ENCODE results near the gene WDR91.

Gene WDR91

GRCh38 chr7:135164357-135165061, 46.8 kb downstream of the WDR91 start:
- DNase-seq (ENCODE audit: low spot score), result peak; percentile 24
- in situ Hi-C loops (cut with MboI; ENCODE audit: low sequenced_read_pairs, unreplicated experiment), result loop anchor here (5.0 kb wide), 1 partner anchor 172 kb away; no protein-coding TSS in a partner anchor
- TF ChIP-seq, protein P1, sequence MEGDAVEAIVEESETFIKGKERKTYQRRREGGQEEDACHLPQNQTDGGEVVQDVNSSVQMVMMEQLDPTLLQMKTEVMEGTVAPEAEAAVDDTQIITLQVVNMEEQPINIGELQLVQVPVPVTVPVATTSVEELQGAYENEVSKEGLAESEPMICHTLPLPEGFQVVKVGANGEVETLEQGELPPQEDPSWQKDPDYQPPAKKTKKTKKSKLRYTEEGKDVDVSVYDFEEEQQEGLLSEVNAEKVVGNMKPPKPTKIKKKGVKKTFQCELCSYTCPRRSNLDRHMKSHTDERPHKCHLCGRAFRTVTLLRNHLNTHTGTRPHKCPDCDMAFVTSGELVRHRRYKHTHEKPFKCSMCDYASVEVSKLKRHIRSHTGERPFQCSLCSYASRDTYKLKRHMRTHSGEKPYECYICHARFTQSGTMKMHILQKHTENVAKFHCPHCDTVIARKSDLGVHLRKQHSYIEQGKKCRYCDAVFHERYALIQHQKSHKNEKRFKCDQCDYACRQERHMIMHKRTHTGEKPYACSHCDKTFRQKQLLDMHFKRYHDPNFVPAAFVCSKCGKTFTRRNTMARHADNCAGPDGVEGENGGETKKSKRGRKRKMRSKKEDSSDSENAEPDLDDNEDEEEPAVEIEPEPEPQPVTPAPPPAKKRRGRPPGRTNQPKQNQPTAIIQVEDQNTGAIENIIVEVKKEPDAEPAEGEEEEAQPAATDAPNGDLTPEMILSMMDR (IDR thresholded peaks at IDR 0.05; ENCODE audit: borderline replicate concordance, control extremely low read depth, extremely low read depth, insufficient read depth, missing control alignments), result no peak

DNA sequence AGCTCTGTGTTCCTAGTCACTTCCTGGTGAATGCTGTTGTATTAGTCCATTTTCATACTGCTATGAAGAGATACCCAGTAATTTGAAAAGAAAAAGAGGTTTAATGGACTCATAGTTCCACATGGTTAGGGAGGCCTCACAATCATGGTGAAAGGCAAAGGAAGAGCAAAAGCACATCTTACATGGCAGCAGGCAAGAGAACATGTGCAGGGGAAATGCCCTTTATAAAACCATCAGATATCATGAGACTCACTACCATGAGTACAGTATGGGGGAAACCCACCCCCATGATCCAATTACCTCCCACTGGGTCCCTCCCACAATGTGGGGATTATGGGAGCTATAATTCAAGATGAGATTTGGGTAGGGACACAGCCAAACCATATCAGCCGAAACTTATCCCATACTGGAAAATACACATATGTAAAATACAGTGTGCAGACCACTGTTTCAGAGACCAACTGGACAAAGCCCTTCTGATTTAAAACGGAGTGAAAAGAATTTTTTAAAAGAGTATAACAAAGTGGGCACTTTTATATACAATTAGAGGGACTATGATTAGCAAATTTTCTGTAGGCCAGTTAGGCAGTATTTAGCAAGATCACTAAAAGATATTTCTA, 48.8 kb downstream of the WDR91 start:
- DNase-seq (ENCODE audit: low spot score), result no peak
- in situ Hi-C loops (cut with MboI; ENCODE audit: low sequenced_read_pairs, unreplicated experiment), result no loop called here
- TF ChIP-seq, protein P1 (IDR thresholded peaks at IDR 0.05; ENCODE audit: borderline replicate concordance, control extremely low read depth, extremely low read depth, insufficient read depth, missing control alignments), result no peak

- in situ Hi-C loops (cut with MboI; ENCODE audit: low sequenced_read_pairs, unreplicated experiment), result no loop called here
Observed at GRCh38 chr7:135161669-135162068, 49.7 kb downstream of the WDR91 start.

GRCh38 chr7:135160858-135161653, 50.3 kb downstream of the WDR91 start:
- TF ChIP-seq, protein P1 (IDR thresholded peaks at IDR 0.05; ENCODE audit: borderline replicate concordance, control extremely low read depth, extremely low read depth, insufficient read depth, missing control alignments), result no peak
- in situ Hi-C loops (cut with MboI; ENCODE audit: low sequenced_read_pairs, unreplicated experiment), result no loop called here
- peak; percentile 48 for DNase-seq (ENCODE audit: low spot score)

More at GRCh38 chr7:135161669-135162068, 49.7 kb downstream of the WDR91 start:
- no peak for DNase-seq (ENCODE audit: low spot score)
- TF ChIP-seq, protein P1 (IDR thresholded peaks at IDR 0.05; ENCODE audit: borderline replicate concordance, control extremely low read depth, extremely low read depth, insufficient read depth, missing control alignments), result no peak

DNA sequence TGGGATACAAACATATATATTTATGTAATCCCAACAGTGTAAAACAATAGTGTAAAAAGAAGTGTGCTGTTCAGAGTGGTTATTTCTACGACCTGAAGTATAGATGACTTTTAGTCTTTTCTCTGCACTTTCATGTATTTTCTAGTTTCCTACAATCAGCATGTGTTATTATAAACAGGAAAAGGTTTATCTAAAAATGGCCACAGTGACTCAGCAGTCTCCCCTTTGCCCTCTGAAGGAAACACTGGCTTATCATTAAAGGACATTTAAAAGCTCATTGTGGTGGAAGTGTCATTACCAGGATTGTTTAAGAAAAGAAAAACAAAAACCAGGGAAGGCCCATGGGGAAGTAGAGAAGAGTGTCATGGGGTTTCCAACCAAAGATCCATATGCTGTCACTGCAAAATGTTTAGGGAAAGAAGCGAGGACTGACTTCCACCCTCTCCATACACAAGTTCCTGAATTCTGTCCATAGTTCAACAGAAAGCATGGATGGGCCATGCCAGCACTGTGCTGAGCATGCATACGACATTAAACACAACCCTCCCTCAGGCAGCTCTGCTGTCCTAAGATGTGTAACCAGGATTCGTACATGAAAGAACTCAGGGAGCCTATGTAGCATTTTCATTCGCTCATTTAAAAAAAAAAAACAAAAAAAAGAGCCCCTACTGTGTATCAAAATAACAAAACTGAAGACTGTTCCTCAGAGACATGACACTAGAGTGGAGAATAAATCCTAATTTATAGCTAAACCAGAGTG, 51.0 kb downstream of the WDR91 start:
- TF ChIP-seq, protein P1 (IDR thresholded peaks at IDR 0.05; ENCODE audit: borderline replicate concordance, control extremely low read depth, extremely low read depth, insufficient read depth, missing control alignments), result no peak
- in situ Hi-C loops (cut with MboI; ENCODE audit: low sequenced_read_pairs, unreplicated experiment), result no loop called here
- peak; percentile 22 for DNase-seq (ENCODE audit: low spot score)
